Esophagus muscularis mucosa (tissue), 3 donors: ENCODE measurements around the gene EN1.

Experiments used
- CTCF ChIP-seq, 3 experiments: fragments of 200-600 bp in 2 of 3; fragments of 450-650 bp in 1 of 3; sonication (generic) in 2 of 3; IDR thresholded peaks; one replicate each; pipeline ENCODE4 v1.5.1; 2017 to 2019; ENCODE audit warnings: antibody characterized with exemption in 3 of 3, mild to moderate bottlenecking in 2 of 3, moderate library complexity in 1 of 3
- POLR2A ChIP-seq: fragments of 450-650 bp; IDR thresholded peaks from one replicate; pipeline ENCODE4 v1.6.1; 2017; ENCODE audit warnings: antibody characterized with exemption, moderate library complexity, mild to moderate bottlenecking, low read depth
- POLR2AphosphoS5 ChIP-seq, 2 donors: sonication (generic); formaldehyde crosslinking; IDR thresholded peaks; one replicate each; pipeline ENCODE4 v1.6.1; 2017; ENCODE audit warnings: antibody characterized with exemption in 2 of 2

GRCh38 chr2:118833716-118834439, 13.6 kb downstream of the EN1 start:
- TF ChIP-seq CTCF (IDR thresholded peaks at IDR 0.05) (no peak), POLR2A (no peak), POLR2AphosphoS5 (IDR thresholded peaks at IDR 0.05) (no peak)
